Endodermal cell (in vitro differentiated cells): ENCODE measurements around the gene CLEC4F. TPM values are rescaled to one million over a fixed set of nuclear protein-coding genes. Genes with fewer than 3 reads are reported as not detected.
A peak's percentile ranks its signal among the peaks of the same experiment; 100 is the strongest.

Experiments
- DNase-seq: peaks from one replicate; pipeline ENCODE4 v3.0.0-alpha.2; 2017
- H3K27ac ChIP-seq: 2 replicates; pipeline ENCODE4 v1.5.1; 2013; ENCODE audit warnings: mild to moderate bottlenecking, low read depth, low read length, moderate library complexity
- H3K27me3 ChIP-seq: 2 replicates; pipeline ENCODE4 v1.6.1; 2013; ENCODE audit warnings: mild to moderate bottlenecking, low read length, moderate library complexity; ENCODE audit not compliant: insufficient read depth, control insufficient read depth, poor library complexity, severe bottlenecking
- H3K36me3 ChIP-seq: 2 replicates; pipeline ENCODE4 v1.7.0; 2013; ENCODE audit warnings: mild to moderate bottlenecking, low read length, moderate library complexity; ENCODE audit not compliant: control insufficient read depth, insufficient read depth
- H3K4me1 ChIP-seq: one replicate; pipeline ENCODE4 v1.7.0; 2013; ENCODE audit warnings: low read length; ENCODE audit not compliant: control insufficient read depth, insufficient read depth
- H3K4me3 ChIP-seq: 2 replicates; pipeline ENCODE4 v1.5.1; 2013; ENCODE audit warnings: mild to moderate bottlenecking, low read length, moderate library complexity
- H3K9ac ChIP-seq: 2 replicates; pipeline ENCODE4 v1.6.1; 2013; ENCODE audit warnings: mild to moderate bottlenecking, low read length, moderate library complexity; ENCODE audit not compliant: poor library complexity, severe bottlenecking; ENCODE audit errors: extremely low read depth
- H3K9me3 ChIP-seq: 2 replicates; pipeline ENCODE4 v1.6.1; 2013; ENCODE audit warnings: mild to moderate bottlenecking, low read length, moderate library complexity; ENCODE audit not compliant: control insufficient read depth
- H3K27ac Mint-ChIP-seq: 2 replicates; pipeline ENCODE4 v1.8.0; 2020; ENCODE audit warnings: mixed read lengths
- H3K27me3 Mint-ChIP-seq: 2 replicates; pipeline ENCODE4 v1.8.0; 2021; ENCODE audit warnings: mild to moderate bottlenecking, mixed read lengths; ENCODE audit not compliant: insufficient read depth
- H3K36me3 Mint-ChIP-seq: 2 replicates; pipeline ENCODE4 v1.8.0; 2020; ENCODE audit warnings: low read depth, mixed read lengths
- H3K4me1 Mint-ChIP-seq: 2 replicates; pipeline ENCODE4 v1.8.0; 2020; ENCODE audit warnings: mixed read lengths
- H3K4me3 Mint-ChIP-seq: 2 replicates; pipeline ENCODE4 v1.8.0; 2020; ENCODE audit warnings: mild to moderate bottlenecking, moderate library complexity, mixed read lengths
- H3K9me3 Mint-ChIP-seq: 2 replicates; pipeline ENCODE4 v1.8.0; 2020; ENCODE audit warnings: mild to moderate bottlenecking, mixed read lengths
- CTCF ChIP-seq: fragments of 200-600 bp; sonication (generic); conservative IDR thresholded peaks from 2 replicates; pipeline ENCODE4 v1.5.0; 2021; ENCODE audit warnings: antibody characterized with exemption, mild to moderate bottlenecking
- WGBS, 2 experiments: methylation state at CpG; one replicate each; pipeline versions ENCODE4 v1.1.5 to v1.1.7; 2013; ENCODE audit warnings: missing lambda C conversion rate in 2 of 2, mixed read lengths in 1 of 2; ENCODE audit not compliant: insufficient coverage in 1 of 2, insufficient read length in 1 of 2; 5-methylcytosine and 5-hydroxymethylcytosine counted together
- total RNA-seq, 2 donors: library from RNA; stranded (reverse); fragmentation: NEBNext Ultra II Directional in 1 of 2; extraction: Animal tissue kit (Norgen Biotek cat#: 25700) in 1 of 2; gene quantifications; 2 replicates in 1 of 2; 3 replicates in 1 of 2; pipeline ENCODE4 v1.2.1, GENCODE V29; 2021

Gene CLEC4F
- total RNA-seq, 2 donors from 2014 or later = not detected

GRCh38 chr2:70785137-70785911 is 35.1 kb downstream of the CLEC4F start:
- WGBS, 2 experiments = 17 to 27% methylated on average over 2 to 6 of the region's 7 CpGs

GRCh38 chr2:70784320-70784719 is 36.1 kb downstream of the CLEC4F start:
- Mint-ChIP-seq H3K9me3 (no peaks in the 10 kb centered on the region), H3K4me1 (no peaks in the 10 kb centered on the region), H3K27ac (no peak overlapping the region), H3K4me3 (no peak overlapping the region), H3K36me3 (no peaks in the 10 kb centered on the region), H3K27me3 (peaks cover 64% of the 10 kb centered on the region)
- no peak for DNase-seq
- H3K9ac ChIP-seq = no peak overlapping the region
- H3K36me3 ChIP-seq = no peaks in the 10 kb centered on the region
- H3K9me3 ChIP-seq = no peaks in the 10 kb centered on the region
- no peak overlapping the region for H3K27ac ChIP-seq
- no peak overlapping the region for H3K4me3 ChIP-seq
- WGBS, 2 experiments = 92 to 100% methylated on average over 2 of the region's 2 CpGs
- H3K4me1 ChIP-seq = no peaks in the 10 kb centered on the region
- TF ChIP-seq CTCF = no peak
- peaks cover 61% of the 10 kb centered on the region for H3K27me3 ChIP-seq

More at GRCh38 chr2:70785137-70785911, 35.1 kb downstream of the CLEC4F start:
- no peaks in the 10 kb centered on the region for H3K36me3 Mint-ChIP-seq
- no peaks in the 10 kb centered on the region for H3K9me3 Mint-ChIP-seq
- no peak overlapping the region for H3K27ac ChIP-seq
- no peaks in the 10 kb centered on the region for H3K9me3 ChIP-seq
- H3K4me3 ChIP-seq = no peak overlapping the region
- H3K36me3 ChIP-seq = no peaks in the 10 kb centered on the region
- DNase-seq = peak; percentile 85
- peaks cover 66% of the 10 kb centered on the region for H3K27me3 Mint-ChIP-seq
- H3K27me3 ChIP-seq = peaks cover 62% of the 10 kb centered on the region
- peaks cover 3% of the 10 kb centered on the region for H3K4me1 Mint-ChIP-seq
- no peaks in the 10 kb centered on the region for H3K4me1 ChIP-seq
- H3K9ac ChIP-seq = no peak overlapping the region
- no peak overlapping the region for H3K27ac Mint-ChIP-seq
- no peak overlapping the region for H3K4me3 Mint-ChIP-seq
- TF ChIP-seq CTCF = peak; percentile 82

- no peak for TF ChIP-seq CTCF
- H3K4me3 Mint-ChIP-seq = no peak overlapping the region
- H3K4me1 ChIP-seq = no peaks in the 10 kb centered on the region
- peaks cover 29% of the 10 kb centered on the region for H3K27me3 ChIP-seq
- peaks cover 46% of the 10 kb centered on the region for H3K27me3 Mint-ChIP-seq
- 84 to 88% methylated on average over 7 to 8 of the region's 8 CpGs for WGBS, 2 experiments
- DNase-seq = no peak
- no peak overlapping the region for H3K9ac ChIP-seq
- H3K27ac Mint-ChIP-seq = no peak overlapping the region
- no peaks in the 10 kb centered on the region for H3K9me3 Mint-ChIP-seq
- no peak overlapping the region for H3K27ac ChIP-seq
- no peaks in the 10 kb centered on the region for H3K36me3 ChIP-seq
- H3K9me3 ChIP-seq = no peaks in the 10 kb centered on the region
- no peaks in the 10 kb centered on the region for H3K36me3 Mint-ChIP-seq
- H3K4me3 ChIP-seq = no peak overlapping the region
- peaks cover 3% of the 10 kb centered on the region for H3K4me1 Mint-ChIP-seq
Measured at GRCh38 chr2:70779911-70780545, 40.4 kb downstream of the CLEC4F start.
